ENCODE data around the gene MVB12B.

MVB12B gene

DNA sequence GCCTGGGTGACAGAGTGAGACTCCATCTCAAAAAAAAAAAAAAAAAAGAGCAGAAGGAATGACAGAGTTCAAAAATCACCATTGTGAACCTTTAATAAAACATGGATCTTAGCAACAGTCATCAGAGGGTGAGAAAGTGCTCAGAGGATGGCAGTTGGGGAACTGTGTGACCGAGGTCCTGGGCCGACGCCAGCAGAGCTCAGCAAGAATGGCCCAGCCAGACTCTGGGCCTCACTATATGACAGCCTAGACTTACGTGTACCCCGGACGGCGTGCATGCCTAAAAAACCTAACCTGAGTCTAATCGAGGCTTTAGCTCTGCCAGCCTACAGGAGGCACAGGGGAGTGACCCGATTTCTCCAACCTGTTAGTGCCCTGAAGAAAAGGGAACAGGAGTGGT is 64.3 kb downstream of the MVB12B start:
- no peak for DNase-seq

DNA sequence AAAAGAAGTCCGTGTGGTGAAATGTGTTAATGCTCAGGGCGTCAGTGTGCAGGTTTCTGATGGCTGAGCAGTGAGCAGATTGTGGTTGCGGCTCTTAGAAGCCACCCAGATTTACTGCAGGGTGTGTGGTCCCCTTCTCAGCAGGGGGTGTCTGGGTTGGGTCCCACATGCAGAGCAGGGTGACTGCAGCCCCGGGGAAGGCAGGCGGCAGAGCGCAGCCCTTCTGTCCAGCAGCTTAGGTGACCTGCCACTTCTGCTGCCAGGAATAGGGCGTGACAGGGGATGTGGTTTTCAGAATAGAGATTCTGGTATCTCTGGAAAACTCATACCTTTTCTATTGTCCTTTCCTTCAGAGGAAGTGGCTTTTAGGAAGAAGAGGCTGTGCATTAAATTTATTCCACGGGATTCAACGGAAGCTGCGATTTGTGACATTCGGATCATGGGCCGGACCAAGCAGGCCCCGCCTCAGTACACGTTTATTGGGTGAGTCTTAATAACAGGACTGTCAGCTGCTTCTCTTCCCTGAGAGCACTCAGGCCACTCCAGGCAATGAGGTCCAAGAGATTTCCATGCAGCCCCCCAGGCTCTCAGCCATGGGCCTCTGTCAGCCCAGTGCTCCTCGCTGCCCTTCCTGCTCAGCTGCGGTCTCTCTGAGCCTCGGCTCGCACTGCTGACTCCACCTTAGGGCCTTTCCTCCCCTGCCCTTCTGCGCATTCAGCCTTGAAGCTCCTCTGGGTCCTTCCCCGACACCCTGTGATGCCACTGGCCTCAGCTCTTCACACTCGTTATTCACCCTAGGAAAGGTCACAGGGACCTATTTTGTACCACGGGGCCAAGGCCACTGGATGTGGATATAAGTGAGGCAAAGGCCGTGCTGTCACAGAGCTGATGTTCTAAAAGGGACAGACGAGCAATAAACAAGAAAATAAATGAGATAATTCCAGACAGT is 65.4 kb downstream of the MVB12B start:
- no peak for DNase-seq

GRCh38 chr9:126392662-126393371 is 66.2 kb downstream of the MVB12B start:
- DNase-seq: no peak

- DNase-seq: no peak
Measured at GRCh38 chr9:126393876-126394275, 67.2 kb downstream of the MVB12B start.

- DNase-seq: no peak
Measured at GRCh38 chr9:126394802-126395201, 68.2 kb downstream of the MVB12B start.

DNA sequence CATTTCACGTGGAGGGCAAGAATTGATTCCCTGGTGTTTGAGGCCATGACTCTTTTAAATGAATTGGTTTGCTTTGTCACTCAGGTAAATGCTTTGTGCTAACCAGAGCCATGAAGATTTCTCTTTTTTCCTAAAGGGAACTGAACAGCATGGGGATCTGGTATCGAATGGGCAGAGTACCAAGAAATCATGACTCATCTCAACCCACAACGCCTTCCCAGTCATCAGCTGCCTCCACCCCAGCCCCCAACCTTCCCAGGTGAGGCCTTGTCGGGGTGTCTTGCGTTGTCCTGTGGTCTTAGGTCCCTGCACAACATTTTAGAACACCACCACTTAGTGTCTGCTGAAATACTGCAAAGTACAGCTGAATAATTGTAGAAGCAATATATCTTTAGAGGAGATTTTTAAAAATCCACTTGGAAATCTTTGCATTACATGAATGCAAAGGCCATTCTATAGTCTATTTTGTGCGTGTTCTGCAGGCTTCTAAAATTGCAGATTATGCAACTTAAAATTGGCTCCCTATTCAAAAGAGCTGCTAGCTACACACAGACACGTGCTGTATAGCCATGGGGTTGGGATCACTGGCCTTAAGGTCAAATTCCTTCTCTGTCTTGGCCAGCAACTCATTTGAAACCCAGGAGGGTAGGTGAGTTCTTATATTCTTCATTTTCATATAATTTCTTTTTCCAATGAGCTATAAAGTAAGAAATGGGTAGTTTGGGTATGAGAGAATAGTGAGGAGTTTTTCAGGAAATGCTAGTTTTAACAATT is 69.0 kb downstream of the MVB12B start:
- DNase-seq: no peak

- no peak for DNase-seq
Measured at GRCh38 chr9:126397056-126397455, 70.4 kb downstream of the MVB12B start.

- DNase-seq: no peak
Measured at GRCh38 chr9:126398403-126399058, 71.9 kb downstream of the MVB12B start.

DNA sequence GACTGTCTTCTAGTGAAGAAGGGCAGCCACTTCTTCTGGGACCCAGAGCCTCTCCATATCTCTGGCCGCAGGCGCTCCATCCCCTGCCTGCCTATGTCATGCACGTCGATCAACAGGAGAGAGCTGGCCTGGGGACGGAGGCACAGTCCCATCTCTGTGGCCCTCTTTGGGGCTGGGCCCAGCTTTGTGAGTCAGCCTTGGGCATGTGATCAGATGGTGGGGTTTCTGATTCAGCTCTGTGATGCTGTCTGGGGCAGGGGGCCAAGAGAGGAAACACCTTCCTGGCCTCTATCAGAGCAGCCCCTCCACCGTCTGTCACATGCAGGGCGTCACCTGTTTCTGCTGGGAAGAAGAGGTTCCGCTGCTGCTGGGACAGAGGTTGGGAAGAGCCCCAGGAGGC is 72.6 kb downstream of the MVB12B start:
- DNase-seq: no peak

DNA sequence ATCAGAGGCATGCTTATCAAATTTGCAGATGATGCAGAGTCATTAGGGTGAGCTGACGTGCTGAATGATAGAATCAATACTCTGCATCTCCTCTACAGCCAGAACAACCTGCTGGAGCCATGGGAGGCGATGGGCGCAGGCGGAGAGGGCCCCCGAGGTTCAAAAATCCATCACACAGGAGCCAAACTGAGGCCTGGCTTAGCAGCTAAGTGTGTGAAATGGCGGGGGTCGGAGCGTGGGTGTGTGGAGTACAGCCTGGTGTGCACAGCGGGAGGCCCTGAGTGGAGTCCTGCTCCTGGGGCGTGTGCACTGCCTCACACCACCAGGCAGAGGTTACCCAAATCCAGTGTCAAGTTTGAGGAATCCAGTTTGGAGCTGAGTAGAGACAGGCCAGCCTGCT is 73.2 kb downstream of the MVB12B start:
- no peak for DNase-seq

DNA sequence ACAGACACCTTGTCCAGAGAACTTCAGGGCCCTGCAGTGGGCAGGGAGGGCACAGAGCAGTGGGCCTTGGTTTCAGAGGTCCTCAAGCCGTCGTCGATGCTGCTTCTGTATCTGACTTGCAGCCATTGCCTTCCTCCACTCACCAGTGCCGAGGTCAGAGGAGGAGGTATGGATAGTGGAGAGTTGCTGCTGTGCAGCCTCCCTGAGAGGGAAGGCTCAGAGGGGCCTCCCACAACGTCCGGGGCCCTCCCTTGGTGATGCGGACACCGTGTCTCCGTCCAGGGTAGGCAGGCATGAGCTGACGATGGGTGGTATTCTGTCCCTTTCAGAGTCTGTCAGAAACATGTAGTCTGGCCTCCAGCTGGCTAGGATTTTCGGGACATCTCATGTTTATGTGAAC is 73.9 kb downstream of the MVB12B start:
- no peak for DNase-seq

DNA sequence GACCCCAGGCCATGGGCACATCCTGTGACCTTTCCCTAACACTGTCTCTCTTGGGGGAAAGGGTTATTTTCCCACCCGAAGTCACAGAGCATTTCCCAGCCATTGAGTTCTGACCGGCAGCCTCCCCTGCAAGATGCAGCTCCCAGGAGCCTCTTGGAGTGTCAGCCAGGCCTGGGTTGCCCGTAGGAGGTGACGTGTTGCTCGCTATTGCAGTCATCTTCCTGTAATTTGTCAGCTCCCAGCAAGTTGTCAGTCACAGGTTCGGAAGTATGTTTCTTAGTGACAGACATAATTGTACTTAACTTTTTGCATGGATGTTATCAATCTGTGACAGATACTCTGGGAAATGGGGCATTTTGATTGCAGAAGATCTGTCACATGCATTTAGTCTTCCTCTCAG is 74.5 kb downstream of the MVB12B start:
- no peak for DNase-seq

GRCh38 chr9:126401581-126401980 is 75.0 kb downstream of the MVB12B start:
- no peak for DNase-seq

GRCh38 chr9:126403397-126403796 is 76.8 kb downstream of the MVB12B start:
- DNase-seq: no peak

- DNase-seq: no peak
Measured at GRCh38 chr9:126404459-126404858, 77.8 kb downstream of the MVB12B start.

DNA sequence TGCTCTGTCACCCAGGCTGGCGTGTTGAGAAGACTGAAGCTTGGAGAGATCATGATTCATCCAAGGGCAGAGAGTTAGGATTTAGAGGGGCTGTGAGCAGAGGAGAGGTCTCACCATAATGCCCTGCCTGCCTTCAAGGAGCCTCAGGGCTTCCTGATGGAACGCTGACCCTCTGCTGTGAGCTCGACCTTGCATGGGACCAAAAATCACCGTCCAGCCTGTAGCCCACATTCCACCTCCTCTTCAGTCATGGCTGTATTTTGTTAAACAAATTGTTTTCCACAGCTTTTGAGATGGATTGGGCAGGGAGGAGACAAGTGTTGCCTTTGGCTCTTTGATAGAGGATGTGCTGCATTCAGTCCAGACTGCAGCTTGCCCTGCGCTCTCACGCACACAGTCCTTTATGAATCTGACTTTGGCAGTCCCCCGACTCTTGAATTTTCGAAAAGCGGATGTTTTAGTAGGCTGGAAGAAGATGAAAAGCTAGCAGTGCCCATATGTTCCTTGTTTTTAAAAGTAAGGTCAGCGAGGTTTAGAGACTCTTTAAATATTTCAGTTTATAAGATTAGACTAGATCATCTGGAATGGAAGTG is 79.5 kb downstream of the MVB12B start:
- no peak for DNase-seq

GRCh38 chr9:126407114-126407870 is 80.7 kb downstream of the MVB12B start:
- no peak for DNase-seq

DNA sequence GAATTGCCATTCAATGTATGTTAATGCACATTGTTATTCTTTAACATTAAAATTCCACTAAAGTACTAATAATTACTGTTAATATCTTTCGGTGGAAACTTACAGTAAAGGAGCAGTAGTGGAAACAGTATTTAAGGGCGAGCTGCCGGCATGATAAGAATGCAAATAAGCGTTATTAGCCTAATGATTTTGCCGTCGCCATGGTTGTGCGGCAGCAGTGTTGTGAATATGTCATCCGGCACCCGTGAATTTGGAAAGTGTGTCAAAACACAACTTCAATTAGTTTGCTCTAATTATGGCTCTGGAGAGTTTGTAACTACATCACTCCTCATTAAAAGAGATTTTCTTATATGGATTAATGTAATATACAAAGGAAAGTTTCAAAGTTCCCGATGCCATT is 81.4 kb downstream of the MVB12B start:
- DNase-seq: no peak

GRCh38 chr9:126410229-126410628 is 83.6 kb downstream of the MVB12B start:
- no peak for DNase-seq

DNA sequence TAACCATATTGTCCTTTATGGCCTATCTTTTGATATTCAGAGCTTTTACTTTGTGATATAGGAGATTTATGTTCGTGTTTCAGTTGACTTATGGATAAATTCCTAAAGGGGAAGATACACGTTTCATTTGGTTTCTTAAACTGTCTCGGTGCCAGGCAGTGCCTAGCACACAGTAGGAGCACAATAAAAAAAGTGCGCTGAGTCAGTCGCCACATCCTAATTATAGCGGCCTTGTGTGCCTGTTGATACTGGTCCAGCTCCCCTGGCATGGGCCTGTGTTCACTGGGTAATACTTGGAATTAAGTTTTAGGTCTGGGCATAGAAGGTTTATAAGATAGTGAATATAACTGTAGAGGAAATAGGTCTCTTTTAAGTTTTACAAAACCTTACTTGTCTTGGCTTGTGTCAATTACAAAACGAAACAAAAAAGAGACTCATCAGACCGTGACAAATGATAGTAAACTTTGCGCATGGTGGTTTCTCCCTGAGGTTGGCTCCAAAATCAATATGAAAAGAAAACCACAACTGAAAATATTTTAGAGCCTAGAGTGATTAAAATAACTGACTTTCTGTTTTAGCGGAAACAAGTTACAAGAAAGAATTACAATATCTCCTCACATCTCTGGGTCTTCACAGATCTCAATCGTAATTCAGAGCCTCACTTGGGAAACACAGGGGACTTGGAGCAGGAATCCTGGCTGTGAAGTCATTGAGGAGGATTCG is 84.8 kb downstream of the MVB12B start:
- no peak for DNase-seq

DNA sequence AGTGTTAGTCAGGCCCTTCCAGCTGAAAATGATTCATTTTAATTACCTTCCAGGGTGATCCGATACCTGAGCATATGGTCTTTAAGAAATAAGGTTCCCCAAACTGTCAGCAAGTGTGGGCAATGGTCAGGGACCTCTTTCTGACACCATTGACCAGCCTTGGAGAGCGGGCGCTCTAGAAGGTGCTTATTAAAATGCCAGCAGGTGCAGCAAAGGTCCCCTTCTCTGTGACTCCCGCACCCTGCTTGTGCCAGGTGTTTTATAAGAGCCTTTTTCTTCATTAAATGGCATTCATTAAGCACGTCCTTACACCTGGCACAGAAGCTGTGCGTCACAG is 85.3 kb downstream of the MVB12B start:
- DNase-seq: no peak

Data from NCI-H1930 (cell line).